Vagina (tissue), 2 donors: ENCODE measurements around the gene ALX1.

ENCODE experiments used
- POLR2A ChIP-seq, 2 donors: fragments of 450-650 bp; IDR thresholded peaks; one replicate each; pipeline ENCODE4 v1.6.1; 2017; ENCODE audit warnings: antibody characterized with exemption in 2 of 2, mild to moderate bottlenecking in 2 of 2, moderate library complexity in 2 of 2
- TF ChIP-seq, protein P1 (sequence below), 3 experiments: fragments of 450-650 bp in 2 of 3; fragments of 200-600 bp in 1 of 3; sonication (generic) in 1 of 3; IDR thresholded peaks; one replicate each; pipeline ENCODE4 v1.5.1; 2017 to 2019; ENCODE audit warnings: antibody characterized with exemption in 3 of 3, mild to moderate bottlenecking in 2 of 3, moderate library complexity in 2 of 3

DNA sequence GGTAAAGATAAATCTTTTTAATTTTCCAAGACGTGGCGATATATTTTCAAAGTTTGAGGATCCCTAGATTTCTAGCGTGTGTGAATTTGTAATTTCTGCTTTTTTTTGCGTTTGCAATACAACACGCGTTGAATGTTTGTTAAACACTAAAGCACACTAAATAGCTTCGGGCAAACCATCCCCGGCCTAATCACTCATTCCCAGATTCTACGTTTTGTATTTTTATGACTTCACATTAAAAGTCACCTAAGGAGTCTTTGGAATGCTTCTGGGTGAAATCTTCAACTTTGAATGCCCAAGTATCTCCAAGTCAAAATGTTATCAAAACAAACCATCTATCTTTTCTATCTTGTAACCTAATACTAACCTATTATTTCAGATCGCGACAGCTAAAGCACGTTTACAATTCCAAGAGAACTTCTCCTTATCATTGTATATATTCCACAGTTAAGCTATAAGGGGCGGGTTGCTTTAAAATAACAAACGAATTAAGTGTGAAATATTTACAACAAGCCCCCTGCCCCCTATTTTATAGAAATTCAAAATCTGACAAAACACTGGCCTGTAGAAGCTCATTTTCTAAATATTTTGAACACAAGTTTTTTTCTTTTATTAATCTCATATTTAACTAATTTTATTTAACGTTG is 1.1 kb downstream of the ALX1 start:
- TF ChIP-seq, protein P1, sequence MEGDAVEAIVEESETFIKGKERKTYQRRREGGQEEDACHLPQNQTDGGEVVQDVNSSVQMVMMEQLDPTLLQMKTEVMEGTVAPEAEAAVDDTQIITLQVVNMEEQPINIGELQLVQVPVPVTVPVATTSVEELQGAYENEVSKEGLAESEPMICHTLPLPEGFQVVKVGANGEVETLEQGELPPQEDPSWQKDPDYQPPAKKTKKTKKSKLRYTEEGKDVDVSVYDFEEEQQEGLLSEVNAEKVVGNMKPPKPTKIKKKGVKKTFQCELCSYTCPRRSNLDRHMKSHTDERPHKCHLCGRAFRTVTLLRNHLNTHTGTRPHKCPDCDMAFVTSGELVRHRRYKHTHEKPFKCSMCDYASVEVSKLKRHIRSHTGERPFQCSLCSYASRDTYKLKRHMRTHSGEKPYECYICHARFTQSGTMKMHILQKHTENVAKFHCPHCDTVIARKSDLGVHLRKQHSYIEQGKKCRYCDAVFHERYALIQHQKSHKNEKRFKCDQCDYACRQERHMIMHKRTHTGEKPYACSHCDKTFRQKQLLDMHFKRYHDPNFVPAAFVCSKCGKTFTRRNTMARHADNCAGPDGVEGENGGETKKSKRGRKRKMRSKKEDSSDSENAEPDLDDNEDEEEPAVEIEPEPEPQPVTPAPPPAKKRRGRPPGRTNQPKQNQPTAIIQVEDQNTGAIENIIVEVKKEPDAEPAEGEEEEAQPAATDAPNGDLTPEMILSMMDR (IDR thresholded peaks at IDR 0.05): no peak
- TF ChIP-seq POLR2A (IDR thresholded peaks at IDR 0.05): no peak
